PC-9 (cell line): ENCODE data around the gene DPEP2.

Experiments used
- EZH2 ChIP-seq: fragments of 200-600 bp; sonication (generic); IDR thresholded peaks from 2 replicates; pipeline ENCODE4 v1.8.0; 2017; ENCODE audit warnings: antibody characterized with exemption, low read depth
- TF ChIP-seq, protein P1 (sequence below): fragments of 200-600 bp; sonication (generic); conservative IDR thresholded peaks from 2 replicates; pipeline ENCODE4 v1.6.1; 2017; ENCODE audit warnings: mixed run types, antibody characterized with exemption, mild to moderate bottlenecking, moderate library complexity

DNA sequence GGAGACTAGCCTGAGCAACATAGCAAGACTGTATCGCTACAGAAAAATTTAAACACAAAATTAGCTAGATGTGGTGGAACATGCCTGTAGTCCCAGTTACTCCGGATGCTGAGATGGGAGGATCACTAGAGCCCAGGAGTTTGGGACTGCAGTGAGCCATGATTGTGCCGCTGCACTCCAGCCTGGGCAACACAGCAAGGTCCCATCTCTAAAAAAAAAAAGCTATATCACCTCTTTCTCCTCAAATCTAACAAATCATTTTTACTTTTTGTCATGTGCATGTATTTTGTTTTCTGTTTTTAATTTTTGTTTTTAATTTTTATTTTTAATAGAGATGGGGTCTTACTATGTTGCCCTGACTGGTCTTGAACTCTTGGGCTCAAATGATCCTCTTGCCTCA is 29.7 kb upstream of the DPEP2 start:
- TF ChIP-seq, protein P1, sequence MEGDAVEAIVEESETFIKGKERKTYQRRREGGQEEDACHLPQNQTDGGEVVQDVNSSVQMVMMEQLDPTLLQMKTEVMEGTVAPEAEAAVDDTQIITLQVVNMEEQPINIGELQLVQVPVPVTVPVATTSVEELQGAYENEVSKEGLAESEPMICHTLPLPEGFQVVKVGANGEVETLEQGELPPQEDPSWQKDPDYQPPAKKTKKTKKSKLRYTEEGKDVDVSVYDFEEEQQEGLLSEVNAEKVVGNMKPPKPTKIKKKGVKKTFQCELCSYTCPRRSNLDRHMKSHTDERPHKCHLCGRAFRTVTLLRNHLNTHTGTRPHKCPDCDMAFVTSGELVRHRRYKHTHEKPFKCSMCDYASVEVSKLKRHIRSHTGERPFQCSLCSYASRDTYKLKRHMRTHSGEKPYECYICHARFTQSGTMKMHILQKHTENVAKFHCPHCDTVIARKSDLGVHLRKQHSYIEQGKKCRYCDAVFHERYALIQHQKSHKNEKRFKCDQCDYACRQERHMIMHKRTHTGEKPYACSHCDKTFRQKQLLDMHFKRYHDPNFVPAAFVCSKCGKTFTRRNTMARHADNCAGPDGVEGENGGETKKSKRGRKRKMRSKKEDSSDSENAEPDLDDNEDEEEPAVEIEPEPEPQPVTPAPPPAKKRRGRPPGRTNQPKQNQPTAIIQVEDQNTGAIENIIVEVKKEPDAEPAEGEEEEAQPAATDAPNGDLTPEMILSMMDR, result no peak
- no peak for TF ChIP-seq EZH2
